ENCODE results near the gene C5orf15. TPM values are rescaled to one million over a fixed set of nuclear protein-coding genes. Genes with fewer than 3 reads are reported as not detected.
A peak's percentile ranks its signal among the peaks of the same experiment; 100 is the strongest.

C5orf15 gene
- total RNA-seq, 1 donor from 2014 or later = 15.2 TPM

DNA sequence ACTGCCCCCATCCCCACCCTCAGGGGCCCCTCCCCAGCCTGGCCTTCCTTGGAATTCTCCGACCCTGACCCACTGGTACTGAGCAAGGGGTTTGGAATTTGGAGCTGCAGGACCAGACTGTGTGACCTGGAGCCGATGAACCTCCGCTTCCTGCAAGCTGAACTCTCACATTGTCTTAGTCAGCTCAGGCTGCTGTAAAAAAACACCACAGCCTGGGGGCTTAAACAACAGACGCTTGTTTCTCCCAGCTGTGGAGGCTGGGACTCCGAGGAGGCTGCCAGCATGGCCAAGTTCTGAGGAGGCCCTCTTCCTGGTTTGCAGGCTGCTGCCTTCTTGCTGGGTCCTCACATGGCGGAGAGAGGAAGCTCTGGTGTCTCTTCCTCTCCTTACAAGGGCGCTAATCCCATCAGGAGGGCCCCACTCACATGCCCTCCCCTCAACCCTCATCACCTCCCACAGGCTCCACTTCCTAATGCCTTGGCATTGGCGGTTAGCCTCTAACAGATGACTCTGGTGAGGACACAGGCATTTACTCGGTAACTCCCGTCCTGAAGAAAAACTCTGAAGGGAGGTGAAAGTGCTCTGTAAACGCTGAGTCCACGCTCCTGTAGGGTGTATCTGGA lies 42.4 kb downstream of the C5orf15 start:
- DNase-seq (ENCODE audit: low spot score) (no peak), ATAC-seq (no peak)

GRCh38 chr5:133925269-133925668 lies 43.2 kb downstream of the C5orf15 start:
- DNase-seq (ENCODE audit: low spot score) (no peak), ATAC-seq (no peak)

DNA sequence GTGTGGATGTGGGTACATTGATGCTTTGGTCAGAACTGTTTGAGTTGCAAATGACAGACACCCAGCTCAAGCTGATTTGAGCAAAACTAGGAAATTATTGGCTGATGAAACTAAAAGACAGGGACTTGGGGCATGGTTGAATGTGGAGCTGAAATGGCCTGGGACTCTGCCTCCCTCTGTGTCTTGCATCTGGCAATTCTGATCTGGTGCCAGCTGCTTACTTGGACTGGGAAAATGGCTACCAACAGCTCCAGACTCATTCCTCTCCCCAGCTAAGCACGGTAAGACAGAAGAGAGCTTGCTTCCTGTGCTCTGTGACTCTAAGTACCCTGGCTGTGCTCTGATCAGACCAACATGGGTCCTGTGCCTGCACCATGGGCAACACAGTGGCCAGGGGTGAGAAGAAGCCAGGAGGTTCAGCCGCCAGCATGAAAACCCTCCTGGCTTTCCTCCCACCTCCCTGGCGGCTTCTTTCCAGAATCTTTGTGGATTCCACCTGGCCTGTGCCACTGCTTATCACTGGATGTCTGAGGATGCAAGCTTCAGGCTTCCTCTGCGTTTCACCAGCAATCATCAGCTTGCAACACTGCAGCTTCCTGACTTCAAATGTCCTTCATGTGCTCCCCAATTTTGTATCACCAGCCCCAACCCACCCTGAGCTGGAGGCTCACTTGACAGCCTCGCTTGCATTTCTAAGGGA lies 44.1 kb downstream of the C5orf15 start:
- DNase-seq (ENCODE audit: low spot score) (no peak), ATAC-seq (no peak)

DNA sequence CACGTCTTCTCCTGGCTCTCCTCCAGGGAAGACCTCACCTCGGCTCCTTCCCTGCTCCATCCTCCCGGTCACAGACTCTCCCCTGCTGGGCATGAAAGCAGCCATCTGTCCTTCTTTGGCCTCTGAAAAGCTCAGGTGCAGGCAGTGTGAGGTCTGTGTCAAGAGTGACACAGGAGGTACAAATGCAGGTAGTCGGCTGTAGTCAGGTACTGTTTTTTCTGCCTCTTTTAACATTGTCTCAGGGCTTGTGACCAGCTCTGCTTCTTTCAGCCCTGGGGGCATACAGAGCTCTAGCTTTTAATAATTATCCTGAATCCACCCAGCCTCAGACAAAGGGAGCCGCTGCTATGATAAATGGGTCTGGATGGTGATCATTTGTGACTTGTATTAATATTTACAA lies 46.4 kb downstream of the C5orf15 start:
- no peak for ATAC-seq
- no peak for DNase-seq (ENCODE audit: low spot score)

- ATAC-seq (no peak), DNase-seq (ENCODE audit: low spot score) (no peak)
Measured at GRCh38 chr5:133921069-133921468, 47.4 kb downstream of the C5orf15 start.

DNA sequence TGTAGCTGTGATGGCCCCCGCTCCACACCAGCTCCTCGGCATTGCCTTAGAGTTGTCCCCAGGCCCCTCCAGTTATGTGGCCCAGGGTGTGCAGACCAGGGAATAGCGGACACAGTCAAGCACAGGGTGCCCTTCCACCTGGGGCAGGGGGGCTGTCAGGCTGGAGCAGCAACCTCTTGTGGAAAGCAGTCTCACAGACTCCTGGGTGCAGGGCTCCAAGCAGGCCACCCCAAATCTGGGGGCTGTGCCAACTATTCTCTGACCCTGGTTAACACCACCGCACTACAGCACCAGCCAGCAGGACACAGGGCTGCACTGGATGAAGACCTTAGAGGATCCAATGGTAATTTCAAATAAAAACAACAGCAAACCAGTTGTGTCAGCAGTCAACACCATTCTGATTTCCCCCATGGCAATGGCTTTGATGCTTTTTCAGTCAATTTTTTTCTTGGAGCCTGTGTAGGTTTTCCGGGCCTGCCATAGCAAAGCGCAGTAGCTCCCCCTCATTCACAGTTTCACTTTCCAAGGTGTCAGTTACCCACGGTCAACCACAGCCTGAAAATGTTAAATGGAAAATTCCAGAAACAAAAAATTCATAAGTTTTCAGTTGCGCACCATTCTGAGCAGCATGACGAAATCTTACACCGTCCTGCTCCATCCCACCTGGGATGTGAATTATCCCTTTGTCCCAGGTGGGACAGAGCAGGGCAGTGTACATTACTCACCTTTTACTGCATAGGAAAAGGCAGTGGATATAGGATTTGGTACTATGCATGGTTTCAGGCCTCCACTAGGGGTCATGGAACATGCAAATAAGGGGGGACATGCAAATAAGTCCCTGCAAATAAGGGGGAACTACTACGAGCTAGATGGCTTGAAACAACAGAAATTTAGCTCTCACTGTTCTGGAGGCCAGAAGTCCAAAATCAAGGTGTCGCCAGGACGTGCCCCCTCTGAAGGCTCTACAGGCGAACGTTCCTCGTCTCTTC lies 49.0 kb downstream of the C5orf15 start:
- no peak for DNase-seq (ENCODE audit: low spot score)

GRCh38 chr5:133918731-133919130 lies 49.7 kb downstream of the C5orf15 start:
- ATAC-seq (no peak), DNase-seq (ENCODE audit: low spot score) (no peak)

More for the DNA sequence above, 49.0 kb downstream of the C5orf15 start:
- ATAC-seq = no peak

GRCh38 chr5:133918316-133918715 lies 50.1 kb downstream of the C5orf15 start:
- no peak for ATAC-seq
- DNase-seq (ENCODE audit: low spot score) = no peak

- ATAC-seq = no peak
- no peak for DNase-seq (ENCODE audit: low spot score)
Measured at GRCh38 chr5:133917785-133918184, 50.6 kb downstream of the C5orf15 start.

DNA sequence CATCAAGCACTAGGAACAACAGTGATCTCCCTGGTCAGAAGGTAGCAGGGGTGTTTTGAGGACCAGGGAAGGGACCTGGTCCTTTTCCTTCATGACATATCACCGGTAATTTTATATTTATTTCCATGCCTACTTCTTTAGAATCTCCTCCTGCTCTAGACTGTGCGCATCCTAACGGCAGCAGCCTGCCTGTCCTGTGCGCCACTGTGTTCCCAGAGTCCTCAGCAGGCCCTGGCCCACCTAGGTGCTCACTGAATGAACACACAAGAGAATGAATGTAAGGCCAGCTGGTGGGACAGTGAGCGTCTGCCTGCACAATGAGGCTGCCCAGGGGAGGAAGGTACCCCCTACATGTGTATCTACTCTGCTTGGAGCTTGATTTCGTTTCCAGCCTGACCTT lies 51.5 kb downstream of the C5orf15 start:
- DNase-seq (ENCODE audit: low spot score) = no peak
- ATAC-seq = no peak

DNA sequence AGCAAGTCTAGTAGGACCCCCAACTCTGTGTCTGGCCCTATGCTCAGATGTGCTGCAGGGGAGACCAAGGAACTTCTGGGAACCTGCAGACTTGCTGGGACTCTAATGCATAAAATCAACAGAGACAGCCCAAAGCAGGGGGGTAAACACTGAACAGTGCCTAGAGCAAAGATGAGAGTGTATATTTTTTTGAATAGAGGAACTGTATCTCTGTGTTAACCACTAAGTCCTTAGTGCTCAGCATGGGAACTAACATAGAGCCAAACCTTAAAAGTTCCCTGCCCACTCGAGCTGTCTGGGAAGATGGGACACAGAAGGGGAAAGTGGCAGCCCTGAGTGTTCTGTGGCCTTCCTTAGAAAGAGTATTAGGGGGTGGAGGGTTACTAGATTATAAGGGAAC lies 51.9 kb downstream of the C5orf15 start:
- DNase-seq (ENCODE audit: low spot score) (no peak), ATAC-seq (no peak)

DNA sequence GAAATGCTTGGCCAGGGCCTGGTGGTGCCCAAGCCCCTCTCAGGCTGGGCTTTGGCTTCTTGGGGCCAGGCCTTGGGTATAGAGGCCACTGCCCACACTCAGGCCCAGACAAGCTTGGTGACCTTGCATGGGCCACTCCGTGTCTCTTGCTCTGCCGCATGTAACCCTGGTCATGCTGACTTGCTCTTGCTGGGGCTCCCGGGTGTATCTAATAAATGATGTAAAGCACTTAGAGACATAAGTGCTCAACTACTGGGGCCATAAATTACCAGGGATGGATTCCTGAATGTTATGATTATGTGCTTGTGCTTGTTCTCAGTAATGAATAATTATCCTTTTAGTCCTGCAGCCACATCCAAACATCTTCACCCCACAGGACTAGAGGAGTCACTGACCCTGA lies 54.0 kb downstream of the C5orf15 start:
- no peak for ATAC-seq

GRCh38 chr5:133913413-133914155 lies 54.8 kb downstream of the C5orf15 start:
- no peak for DNase-seq (ENCODE audit: low spot score)
- peak; percentile 69 for ATAC-seq

More for the DNA sequence above, 54.0 kb downstream of the C5orf15 start:
- DNase-seq (ENCODE audit: low spot score) = no peak

- DNase-seq (ENCODE audit: low spot score) (no peak), ATAC-seq (no peak)
Measured at GRCh38 chr5:133912951-133913350, 55.5 kb downstream of the C5orf15 start.

GRCh38 chr5:133910571-133910970 lies 57.9 kb downstream of the C5orf15 start:
- ATAC-seq (no peak), DNase-seq (ENCODE audit: low spot score) (no peak)

DNA sequence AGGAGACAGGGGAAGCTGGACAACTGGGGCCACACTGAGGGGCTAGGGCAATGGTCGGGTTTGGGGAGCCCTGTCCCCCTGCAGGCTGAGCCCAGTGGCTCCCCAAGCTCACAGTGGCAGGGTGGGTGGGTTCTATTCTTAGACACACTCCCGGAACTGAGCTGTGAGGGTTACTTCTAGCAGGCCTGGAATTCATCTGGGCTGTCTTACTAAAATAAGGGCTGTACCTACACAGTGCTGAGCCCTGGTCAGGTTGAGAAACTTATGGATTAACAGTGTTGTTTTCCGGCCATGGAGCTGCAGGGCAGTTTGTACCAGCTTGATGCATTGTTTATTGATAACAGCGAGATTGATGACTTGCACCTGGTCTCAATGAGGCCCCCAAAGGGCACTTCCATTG lies 58.8 kb downstream of the C5orf15 start:
- DNase-seq (ENCODE audit: low spot score) (no peak), ATAC-seq (no peak)

GRCh38 chr5:133907075-133907474 lies 61.4 kb downstream of the C5orf15 start:
- ATAC-seq (no peak), DNase-seq (ENCODE audit: low spot score) (no peak)

- ATAC-seq = no peak
- no peak for DNase-seq (ENCODE audit: low spot score)
Measured at GRCh38 chr5:133906303-133906702, 62.1 kb downstream of the C5orf15 start.
